Measurements from ENCODE around the gene COL25A1. TPM values are rescaled to one million over a fixed set of nuclear protein-coding genes. Genes with fewer than 3 reads are reported as not detected.

The COL25A1 gene
- total and polyA plus RNA-seq, 11 donors = 0.19 to 1.8 (median 0.50) TPM

DNA sequence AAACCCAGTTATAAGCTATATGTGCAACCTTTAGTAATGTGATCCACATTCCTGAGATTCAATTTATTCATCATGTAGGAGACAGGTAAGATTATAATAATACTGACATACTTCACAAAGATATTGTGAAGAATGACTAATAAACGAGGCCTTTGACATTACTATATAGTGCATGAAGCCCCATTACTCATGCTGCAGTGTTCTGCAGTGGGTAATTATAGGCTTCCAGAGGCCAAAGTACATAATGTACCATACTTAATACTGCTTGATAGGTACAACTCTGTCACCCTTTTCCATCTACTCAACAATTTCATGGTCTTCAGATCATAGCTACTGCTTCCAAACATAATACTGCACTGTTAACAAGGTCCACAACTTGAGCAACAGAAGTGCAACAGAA is 68.9 kb downstream of the COL25A1 start:
- Histone ChIP-seq H3K4me3 (no peak overlapping the region), H3K36me3 (no peaks in the 10 kb centered on the region), H3K27me3 (no peaks in the 10 kb centered on the region), H3K4me1 (no peaks in the 10 kb centered on the region), H3K27ac (no peak overlapping the region), H3K9me3 (peaks cover 0 to 6% (median 0%) of the 10 kb centered on the region in 12 donors)
- intact Hi-C loops (cut with DNase I) = no loop called here
- ATAC-seq = no peak
- no peak for DNase-seq
- no peak for TF ChIP-seq POLR2A (IDR thresholded peaks at IDR 0.05)
- TF ChIP-seq, protein P1, sequence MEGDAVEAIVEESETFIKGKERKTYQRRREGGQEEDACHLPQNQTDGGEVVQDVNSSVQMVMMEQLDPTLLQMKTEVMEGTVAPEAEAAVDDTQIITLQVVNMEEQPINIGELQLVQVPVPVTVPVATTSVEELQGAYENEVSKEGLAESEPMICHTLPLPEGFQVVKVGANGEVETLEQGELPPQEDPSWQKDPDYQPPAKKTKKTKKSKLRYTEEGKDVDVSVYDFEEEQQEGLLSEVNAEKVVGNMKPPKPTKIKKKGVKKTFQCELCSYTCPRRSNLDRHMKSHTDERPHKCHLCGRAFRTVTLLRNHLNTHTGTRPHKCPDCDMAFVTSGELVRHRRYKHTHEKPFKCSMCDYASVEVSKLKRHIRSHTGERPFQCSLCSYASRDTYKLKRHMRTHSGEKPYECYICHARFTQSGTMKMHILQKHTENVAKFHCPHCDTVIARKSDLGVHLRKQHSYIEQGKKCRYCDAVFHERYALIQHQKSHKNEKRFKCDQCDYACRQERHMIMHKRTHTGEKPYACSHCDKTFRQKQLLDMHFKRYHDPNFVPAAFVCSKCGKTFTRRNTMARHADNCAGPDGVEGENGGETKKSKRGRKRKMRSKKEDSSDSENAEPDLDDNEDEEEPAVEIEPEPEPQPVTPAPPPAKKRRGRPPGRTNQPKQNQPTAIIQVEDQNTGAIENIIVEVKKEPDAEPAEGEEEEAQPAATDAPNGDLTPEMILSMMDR (IDR thresholded peaks at IDR 0.05) = no peak
- 74 to 95% (median 91%) methylated on average over 1 of the region's 1 CpG for WGBS, 4 donors

DNA sequence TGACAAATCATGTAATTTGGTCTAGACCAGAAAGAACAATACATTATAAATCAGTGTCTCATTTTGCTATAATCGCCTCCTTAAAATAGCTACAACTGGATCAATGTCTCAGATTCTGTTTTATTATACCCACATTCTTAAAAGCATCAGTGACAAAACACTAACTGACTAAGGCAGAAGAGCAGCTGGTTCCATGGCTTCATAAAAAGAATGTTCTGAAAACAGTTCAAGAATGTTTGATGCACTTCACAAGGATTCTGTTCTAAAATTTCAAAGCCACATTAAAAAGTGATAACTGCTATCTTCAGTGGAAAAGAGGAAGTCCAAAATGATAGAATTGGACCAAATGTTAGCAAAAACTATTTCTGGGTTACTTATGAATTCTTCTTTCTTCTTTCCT is 69.8 kb downstream of the COL25A1 start:
- Histone ChIP-seq H3K36me3 (no peaks in the 10 kb centered on the region), H3K4me1 (no peaks in the 10 kb centered on the region), H3K27me3 (no peaks in the 10 kb centered on the region), H3K9me3 (peaks cover 0 to 6% (median 0%) of the 10 kb centered on the region in 12 donors), H3K4me3 (no peak overlapping the region), H3K27ac (no peak overlapping the region)
- ATAC-seq (no peak), DNase-seq (no peak)
- intact Hi-C loops (cut with DNase I) = no loop called here
- no peak for TF ChIP-seq POLR2A (IDR thresholded peaks at IDR 0.05)
- TF ChIP-seq, protein P1 (IDR thresholded peaks at IDR 0.05) = no peak
- WGBS, 4 donors = 81 to 91% (median 86%) methylated on average over 1 of the region's 1 CpG

DNA sequence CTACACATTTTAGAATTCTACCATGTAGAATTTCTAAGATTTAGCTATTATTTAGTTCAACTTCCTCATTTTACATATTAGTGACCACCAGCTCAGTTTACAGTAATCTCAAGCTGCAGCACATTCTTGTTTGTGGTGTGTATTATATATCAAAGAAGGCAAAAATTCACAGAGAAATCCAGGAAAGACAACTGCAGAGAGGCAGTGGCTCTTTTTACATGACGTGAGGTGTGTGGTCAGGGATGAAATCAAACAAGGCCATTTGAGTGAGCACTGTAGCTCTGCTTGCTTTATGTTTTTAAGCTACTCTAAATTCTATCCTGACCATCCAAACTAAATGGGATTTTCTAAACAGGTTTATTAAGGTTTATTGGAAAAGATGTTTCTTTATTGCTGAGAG is 71.1 kb downstream of the COL25A1 start:
- 87 to 97% (median 96%) methylated on average over 1 of the region's 1 CpG for WGBS, 4 donors
- intact Hi-C loops (cut with DNase I) = no loop called here
- no peaks in the 10 kb centered on the region for H3K36me3 ChIP-seq

DNA sequence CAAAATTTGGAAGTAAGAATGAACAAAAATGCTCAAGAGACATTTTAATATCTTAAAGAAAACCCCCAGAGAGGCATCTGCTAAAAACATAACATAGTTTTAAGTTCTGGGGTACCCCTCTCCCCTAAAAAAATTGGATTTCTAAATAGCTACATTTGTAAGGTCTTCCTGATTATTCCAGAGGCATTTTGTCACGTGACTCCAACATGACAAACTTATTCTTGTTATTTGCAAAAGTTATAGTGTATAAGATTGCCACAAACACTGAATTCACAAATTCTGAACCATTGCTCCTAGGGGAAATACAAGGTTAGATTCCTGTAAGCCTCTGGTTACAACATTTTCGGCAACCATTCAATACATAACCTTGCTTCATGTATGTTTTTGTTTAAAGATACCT is 73.4 kb downstream of the COL25A1 start:
- Histone ChIP-seq H3K36me3 (no peaks in the 10 kb centered on the region), H3K27me3 (no peaks in the 10 kb centered on the region), H3K4me1 (no peaks in the 10 kb centered on the region), H3K9me3 (no peaks in the 10 kb centered on the region), H3K27ac (no peak overlapping the region), H3K4me3 (no peak overlapping the region)
- 88 to 92% (median 90%) methylated on average over 2 of the region's 2 CpGs for WGBS, 4 donors
- TF ChIP-seq, protein P1 (IDR thresholded peaks at IDR 0.05) = no peak
- TF ChIP-seq POLR2A (IDR thresholded peaks at IDR 0.05) = no peak
- no peak for ATAC-seq
- intact Hi-C loops (cut with DNase I) = no loop called here
- DNase-seq = no peak

More for the DNA sequence above, 71.1 kb downstream of the COL25A1 start:
- no peaks in the 10 kb centered on the region for H3K4me1 ChIP-seq
- no peak overlapping the region for H3K4me3 ChIP-seq
- DNase-seq (no peak), ATAC-seq (no peak)
- TF ChIP-seq, protein P1 (IDR thresholded peaks at IDR 0.05) = no peak
- TF ChIP-seq POLR2A (IDR thresholded peaks at IDR 0.05) = no peak
- peaks cover 0 to 6% (median 0%) of the 10 kb centered on the region in 12 donors for H3K9me3 ChIP-seq
- no peak overlapping the region for H3K27ac ChIP-seq
- H3K27me3 ChIP-seq = no peaks in the 10 kb centered on the region

Data from heart left ventricle (tissue), 16 donors.